Measurements from ENCODE around the gene YWHAQ. TPM values are rescaled to one million over a fixed set of nuclear protein-coding genes. Genes with fewer than 3 reads are reported as not detected.

The YWHAQ gene
- total and polyA plus RNA-seq, 9 of the 15 experiments (the other 6 are each of a cell fraction or from before 2014, with no cell fraction given), result 63.1 to 359 (median 203) TPM

- TF ChIP-seq, protein P1, sequence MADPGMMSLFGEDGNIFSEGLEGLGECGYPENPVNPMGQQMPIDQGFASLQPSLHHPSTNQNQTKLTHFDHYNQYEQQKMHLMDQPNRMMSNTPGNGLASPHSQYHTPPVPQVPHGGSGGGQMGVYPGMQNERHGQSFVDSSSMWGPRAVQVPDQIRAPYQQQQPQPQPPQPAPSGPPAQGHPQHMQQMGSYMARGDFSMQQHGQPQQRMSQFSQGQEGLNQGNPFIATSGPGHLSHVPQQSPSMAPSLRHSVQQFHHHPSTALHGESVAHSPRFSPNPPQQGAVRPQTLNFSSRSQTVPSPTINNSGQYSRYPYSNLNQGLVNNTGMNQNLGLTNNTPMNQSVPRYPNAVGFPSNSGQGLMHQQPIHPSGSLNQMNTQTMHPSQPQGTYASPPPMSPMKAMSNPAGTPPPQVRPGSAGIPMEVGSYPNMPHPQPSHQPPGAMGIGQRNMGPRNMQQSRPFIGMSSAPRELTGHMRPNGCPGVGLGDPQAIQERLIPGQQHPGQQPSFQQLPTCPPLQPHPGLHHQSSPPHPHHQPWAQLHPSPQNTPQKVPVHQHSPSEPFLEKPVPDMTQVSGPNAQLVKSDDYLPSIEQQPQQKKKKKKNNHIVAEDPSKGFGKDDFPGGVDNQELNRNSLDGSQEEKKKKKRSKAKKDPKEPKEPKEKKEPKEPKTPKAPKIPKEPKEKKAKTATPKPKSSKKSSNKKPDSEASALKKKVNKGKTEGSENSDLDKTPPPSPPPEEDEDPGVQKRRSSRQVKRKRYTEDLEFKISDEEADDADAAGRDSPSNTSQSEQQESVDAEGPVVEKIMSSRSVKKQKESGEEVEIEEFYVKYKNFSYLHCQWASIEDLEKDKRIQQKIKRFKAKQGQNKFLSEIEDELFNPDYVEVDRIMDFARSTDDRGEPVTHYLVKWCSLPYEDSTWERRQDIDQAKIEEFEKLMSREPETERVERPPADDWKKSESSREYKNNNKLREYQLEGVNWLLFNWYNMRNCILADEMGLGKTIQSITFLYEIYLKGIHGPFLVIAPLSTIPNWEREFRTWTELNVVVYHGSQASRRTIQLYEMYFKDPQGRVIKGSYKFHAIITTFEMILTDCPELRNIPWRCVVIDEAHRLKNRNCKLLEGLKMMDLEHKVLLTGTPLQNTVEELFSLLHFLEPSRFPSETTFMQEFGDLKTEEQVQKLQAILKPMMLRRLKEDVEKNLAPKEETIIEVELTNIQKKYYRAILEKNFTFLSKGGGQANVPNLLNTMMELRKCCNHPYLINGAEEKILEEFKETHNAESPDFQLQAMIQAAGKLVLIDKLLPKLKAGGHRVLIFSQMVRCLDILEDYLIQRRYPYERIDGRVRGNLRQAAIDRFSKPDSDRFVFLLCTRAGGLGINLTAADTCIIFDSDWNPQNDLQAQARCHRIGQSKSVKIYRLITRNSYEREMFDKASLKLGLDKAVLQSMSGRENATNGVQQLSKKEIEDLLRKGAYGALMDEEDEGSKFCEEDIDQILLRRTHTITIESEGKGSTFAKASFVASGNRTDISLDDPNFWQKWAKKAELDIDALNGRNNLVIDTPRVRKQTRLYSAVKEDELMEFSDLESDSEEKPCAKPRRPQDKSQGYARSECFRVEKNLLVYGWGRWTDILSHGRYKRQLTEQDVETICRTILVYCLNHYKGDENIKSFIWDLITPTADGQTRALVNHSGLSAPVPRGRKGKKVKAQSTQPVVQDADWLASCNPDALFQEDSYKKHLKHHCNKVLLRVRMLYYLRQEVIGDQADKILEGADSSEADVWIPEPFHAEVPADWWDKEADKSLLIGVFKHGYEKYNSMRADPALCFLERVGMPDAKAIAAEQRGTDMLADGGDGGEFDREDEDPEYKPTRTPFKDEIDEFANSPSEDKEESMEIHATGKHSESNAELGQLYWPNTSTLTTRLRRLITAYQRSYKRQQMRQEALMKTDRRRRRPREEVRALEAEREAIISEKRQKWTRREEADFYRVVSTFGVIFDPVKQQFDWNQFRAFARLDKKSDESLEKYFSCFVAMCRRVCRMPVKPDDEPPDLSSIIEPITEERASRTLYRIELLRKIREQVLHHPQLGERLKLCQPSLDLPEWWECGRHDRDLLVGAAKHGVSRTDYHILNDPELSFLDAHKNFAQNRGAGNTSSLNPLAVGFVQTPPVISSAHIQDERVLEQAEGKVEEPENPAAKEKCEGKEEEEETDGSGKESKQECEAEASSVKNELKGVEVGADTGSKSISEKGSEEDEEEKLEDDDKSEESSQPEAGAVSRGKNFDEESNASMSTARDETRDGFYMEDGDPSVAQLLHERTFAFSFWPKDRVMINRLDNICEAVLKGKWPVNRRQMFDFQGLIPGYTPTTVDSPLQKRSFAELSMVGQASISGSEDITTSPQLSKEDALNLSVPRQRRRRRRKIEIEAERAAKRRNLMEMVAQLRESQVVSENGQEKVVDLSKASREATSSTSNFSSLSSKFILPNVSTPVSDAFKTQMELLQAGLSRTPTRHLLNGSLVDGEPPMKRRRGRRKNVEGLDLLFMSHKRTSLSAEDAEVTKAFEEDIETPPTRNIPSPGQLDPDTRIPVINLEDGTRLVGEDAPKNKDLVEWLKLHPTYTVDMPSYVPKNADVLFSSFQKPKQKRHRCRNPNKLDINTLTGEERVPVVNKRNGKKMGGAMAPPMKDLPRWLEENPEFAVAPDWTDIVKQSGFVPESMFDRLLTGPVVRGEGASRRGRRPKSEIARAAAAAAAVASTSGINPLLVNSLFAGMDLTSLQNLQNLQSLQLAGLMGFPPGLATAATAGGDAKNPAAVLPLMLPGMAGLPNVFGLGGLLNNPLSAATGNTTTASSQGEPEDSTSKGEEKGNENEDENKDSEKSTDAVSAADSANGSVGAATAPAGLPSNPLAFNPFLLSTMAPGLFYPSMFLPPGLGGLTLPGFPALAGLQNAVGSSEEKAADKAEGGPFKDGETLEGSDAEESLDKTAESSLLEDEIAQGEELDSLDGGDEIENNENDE (IDR thresholded peaks at IDR 0.05; ENCODE audit: low read depth, low read length), result no peak
Measured at GRCh38 chr2:9639000-9639602, 8.3 kb upstream of the YWHAQ start (continued).

Data from K562 (cell line).